Transverse colon (tissue), 4 donors: Measurements from ENCODE around the gene ATXN2L.

ENCODE experiments used
- POLR2A ChIP-seq: fragments of 450-650 bp; IDR thresholded peaks from one replicate; pipeline ENCODE4 v1.6.1; 2016; ENCODE audit warnings: antibody characterized with exemption, mild to moderate bottlenecking, moderate library complexity
- POLR2AphosphoS5 ChIP-seq, 3 donors: sonication (generic); formaldehyde crosslinking; IDR thresholded peaks; one replicate each; pipeline ENCODE4 v1.6.1; 2016; ENCODE audit warnings: antibody characterized with exemption in 3 of 3
- TF ChIP-seq, protein P1 (sequence below), 5 experiments: fragments of 200-600 bp in 3 of 5; fragments of 450-650 bp in 2 of 5; sonication (generic) in 3 of 5; IDR thresholded peaks; 1 replicate in 2 of 5; 2 replicates in 3 of 5; pipeline ENCODE4 v1.5.1; 2016 to 2017; ENCODE audit warnings: antibody characterized with exemption in 5 of 5, inconsistent platforms in 3 of 5, mild to moderate bottlenecking in 2 of 5, moderate library complexity in 1 of 5

DNA sequence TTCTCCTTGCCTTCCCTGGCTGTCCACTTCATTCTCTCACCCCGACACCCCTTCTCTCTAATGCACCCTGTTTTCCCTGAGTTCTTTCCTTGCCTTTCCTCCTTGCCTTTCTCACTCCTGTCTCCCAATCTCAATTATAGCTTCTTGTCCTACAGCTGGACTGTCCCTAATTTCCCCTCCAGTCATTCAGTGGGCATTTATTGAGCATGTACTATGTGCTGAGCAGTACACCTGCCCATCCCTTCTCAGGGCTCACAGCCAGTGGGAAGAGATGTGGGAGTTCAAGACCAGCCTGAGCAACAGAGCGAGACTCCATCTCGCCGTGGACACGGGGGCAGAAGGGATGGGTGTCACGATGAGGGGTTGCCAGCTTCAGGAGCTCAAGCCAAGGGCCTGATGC, 61.2 kb downstream of the ATXN2L start:
- TF ChIP-seq, protein P1, sequence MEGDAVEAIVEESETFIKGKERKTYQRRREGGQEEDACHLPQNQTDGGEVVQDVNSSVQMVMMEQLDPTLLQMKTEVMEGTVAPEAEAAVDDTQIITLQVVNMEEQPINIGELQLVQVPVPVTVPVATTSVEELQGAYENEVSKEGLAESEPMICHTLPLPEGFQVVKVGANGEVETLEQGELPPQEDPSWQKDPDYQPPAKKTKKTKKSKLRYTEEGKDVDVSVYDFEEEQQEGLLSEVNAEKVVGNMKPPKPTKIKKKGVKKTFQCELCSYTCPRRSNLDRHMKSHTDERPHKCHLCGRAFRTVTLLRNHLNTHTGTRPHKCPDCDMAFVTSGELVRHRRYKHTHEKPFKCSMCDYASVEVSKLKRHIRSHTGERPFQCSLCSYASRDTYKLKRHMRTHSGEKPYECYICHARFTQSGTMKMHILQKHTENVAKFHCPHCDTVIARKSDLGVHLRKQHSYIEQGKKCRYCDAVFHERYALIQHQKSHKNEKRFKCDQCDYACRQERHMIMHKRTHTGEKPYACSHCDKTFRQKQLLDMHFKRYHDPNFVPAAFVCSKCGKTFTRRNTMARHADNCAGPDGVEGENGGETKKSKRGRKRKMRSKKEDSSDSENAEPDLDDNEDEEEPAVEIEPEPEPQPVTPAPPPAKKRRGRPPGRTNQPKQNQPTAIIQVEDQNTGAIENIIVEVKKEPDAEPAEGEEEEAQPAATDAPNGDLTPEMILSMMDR (IDR thresholded peaks at IDR 0.05): no peak
- TF ChIP-seq POLR2A (no peak), POLR2AphosphoS5 (IDR thresholded peaks at IDR 0.05) (no peak)
